Naive thymus-derived CD8-positive, alpha-beta T cell (primary cell): ENCODE data around the gene SUMO2. TPM values are rescaled to one million over a fixed set of nuclear protein-coding genes. Genes with fewer than 3 reads are reported as not detected.
A peak's percentile ranks its signal among the peaks of the same experiment; 100 is the strongest.
"Not testable (repeated sequence)": the region's sequence is repeated elsewhere in the genome, so short reads cannot be mapped to it uniquely, and the experiment has no call there.

Experiments used
- ATAC-seq, 2 donors: fragments of 150-1000 bp; cut with Tn5 transposase in 1 of 2; sonication (Bioruptor Pico), chemical (Tn5 transposase) in 1 of 2; 1 replicate in 1 of 2; 2 replicates in 1 of 2; pipeline ENCODE4 v1.10.0; 2021; ENCODE audit warnings: mild to moderate bottlenecking in 2 of 2, moderate library complexity in 2 of 2
- POLR2A ChIA-PET: fragments of 350-600 bp; sonication (Branson Sonifier 250); formaldehyde crosslinking; loops from one replicate; lab custom pipeline; 2021; ENCODE audit warnings: antibody characterized with exemption; lab: Charles Lee
- DNase-seq, 10 donors: peaks; one replicate each; pipeline versions ENCODE4 v3.0.0 to v3.0.0-alpha.2; 2020 to 2022
- H3K27ac Mint-ChIP-seq, 10 donors: one replicate each; pipeline ENCODE4 v1.8.0; 2020 to 2022; ENCODE audit warnings: mild to moderate bottlenecking in 10 of 10, mixed read lengths in 10 of 10, moderate library complexity in 4 of 10, inconsistent platforms in 1 of 10
- H3K27me3 Mint-ChIP-seq, 5 donors: one replicate each; pipeline ENCODE4 v1.8.0; 2021 to 2022; ENCODE audit warnings: mixed read lengths in 5 of 5
- H3K36me3 Mint-ChIP-seq, 3 donors: one replicate each; pipeline ENCODE4 v1.8.0; 2020 to 2022; ENCODE audit warnings: mixed read lengths in 3 of 3, mild to moderate bottlenecking in 2 of 3, inconsistent platforms in 1 of 3
- H3K4me1 Mint-ChIP-seq, 4 donors: one replicate each; pipeline ENCODE4 v1.8.0; 2021 to 2022; ENCODE audit warnings: mixed read lengths in 4 of 4
- H3K4me3 Mint-ChIP-seq, 10 donors: one replicate each; pipeline ENCODE4 v1.8.0; 2020 to 2022; ENCODE audit warnings: mild to moderate bottlenecking in 10 of 10, mixed read lengths in 10 of 10, moderate library complexity in 6 of 10, inconsistent platforms in 1 of 10
- H3K9me3 Mint-ChIP-seq, 9 donors: one replicate each; pipeline ENCODE4 v1.8.0; 2020 to 2022; ENCODE audit warnings: mixed read lengths in 9 of 9, mild to moderate bottlenecking in 3 of 9, inconsistent platforms in 1 of 9, moderate library complexity in 1 of 9
- polyA plus RNA-seq, 3 donors: library from polyadenylated mRNA; unstranded; fragments of 300-500 nt; fragmentation: Illumina TruSeq; gene quantifications; one replicate each; pipeline ENCODE4 v1.2.3, GENCODE V29; 2021
- total RNA-seq, 8 experiments: library from RNA in 2 of 8; stranded (reverse) in 2 of 8; gene quantifications; one replicate each; pipeline ENCODE4 v1.2.3 and lab custom pipeline; 2021 to 2026

The SUMO2 gene
- total and polyA plus RNA-seq, 5 experiments from 2014 or later, result 250 to 381 (median 293) TPM

- DNase-seq, result no peak
- H3K36me3 Mint-ChIP-seq, result peaks cover 0 to 3% (median 0%) of the 10 kb centered on the region in 3 donors
- POLR2A ChIA-PET, result interaction anchor here (1.1 kb wide), 1 partner anchor 277 kb away, joined by 3 read pairs; the partner anchor contains the start of gene GRB2
- peak overlapping the region in 6 of 10 donors; percentile 14 to 67 (median 38) for H3K4me3 Mint-ChIP-seq
- ATAC-seq, result no peak
- H3K9me3 Mint-ChIP-seq, result no peaks in the 10 kb centered on the region
- H3K27me3 Mint-ChIP-seq, result no peaks in the 10 kb centered on the region
- H3K4me1 Mint-ChIP-seq, result peaks cover 17 to 40% (median 34%) of the 10 kb centered on the region in 4 donors
- H3K27ac Mint-ChIP-seq, result peak overlapping the region in 4 of 10 donors; percentile 66 to 94 (median 82)
These were observed 53.9 kb downstream of the SUMO2 start for GRCh38 chr17:75128694-75129505.

DNA sequence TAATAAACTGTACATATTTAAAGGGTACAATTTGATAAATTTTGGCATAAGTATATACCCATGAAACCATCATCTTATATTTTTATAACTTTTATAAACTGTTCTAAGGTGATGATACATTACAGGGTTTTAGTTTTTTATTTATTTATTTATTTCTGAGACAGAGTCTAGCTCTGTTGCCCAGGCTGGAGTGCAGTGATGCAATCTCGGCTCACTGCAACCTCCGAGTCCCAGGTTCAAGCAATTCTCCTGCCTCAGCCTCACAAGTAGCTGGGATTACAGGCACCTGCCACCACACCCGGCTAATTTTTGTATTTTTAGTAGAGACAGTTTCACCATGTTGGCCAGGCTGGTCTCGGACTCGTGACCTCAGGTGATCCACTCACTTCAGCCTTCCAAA is 54.8 kb downstream of the SUMO2 start:
- not testable (repeated sequence) for H3K36me3 Mint-ChIP-seq, ATAC-seq, DNase-seq, H3K27me3 Mint-ChIP-seq, H3K9me3 Mint-ChIP-seq
- POLR2A ChIA-PET, result interaction anchor here (0.6 to 1.6 kb wide), 3 partner anchors 14 to 167 kb away, joined by 3 to 8 read pairs (median 4); no protein-coding TSS in a partner anchor
- Mint-ChIP-seq H3K4me3 (peak overlapping the region in 2 of 10 donors; percentile 29 to 33), H3K27ac (peak overlapping the region in 3 of 10 donors; percentile 7 to 79 (median 67)), H3K4me1 (peaks cover 17 to 41% (median 37%) of the 10 kb centered on the region in 4 donors)

- Mint-ChIP-seq H3K36me3 (peaks cover 0 to 3% (median 0%) of the 10 kb centered on the region in 3 donors), H3K4me3 (no peak overlapping the region), H3K9me3 (no peaks in the 10 kb centered on the region), H3K4me1 (peaks cover 17 to 38% (median 35%) of the 10 kb centered on the region in 4 donors), H3K27ac (peak overlapping the region in 4 of 10 donors; percentile 22 to 65 (median 36)), H3K27me3 (no peaks in the 10 kb centered on the region)
- POLR2A ChIA-PET, result interaction anchor here (0.6 to 1.7 kb wide), 9 partner anchors 12 to 353 kb away, joined by 3 to 11 read pairs (median 4); partner anchors contain the start of gene SUMO2
- ATAC-seq (no peak), DNase-seq (no peak)
These were observed 55.8 kb downstream of the SUMO2 start for GRCh38 chr17:75126954-75127353.

DNA sequence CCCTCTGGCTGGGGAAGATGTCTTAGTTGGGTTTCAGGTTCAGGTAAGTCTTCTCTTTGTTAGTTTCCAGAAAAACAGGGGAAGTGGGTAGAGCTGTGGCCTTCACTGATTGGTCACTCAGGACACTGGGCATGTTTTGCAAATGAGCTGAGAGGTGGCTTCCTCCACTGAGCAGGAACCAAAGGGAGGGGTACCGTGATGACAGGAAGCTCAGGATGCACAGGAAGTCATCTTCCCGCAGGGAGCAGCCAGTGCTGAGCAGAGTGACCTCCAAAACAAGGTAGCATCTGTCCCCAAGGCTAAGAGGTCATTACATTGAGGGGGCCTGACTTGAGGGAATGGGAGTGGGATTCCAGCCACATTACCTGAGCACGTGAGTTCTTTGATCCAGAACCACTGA is 56.8 kb downstream of the SUMO2 start:
- DNase-seq, result no peak
- POLR2A ChIA-PET, result interaction anchor here (1.0 to 1.7 kb wide), 3 partner anchors 8 to 57 kb away, joined by 3 to 11 read pairs (median 3); partner anchors contain the start of gene SUMO2

DNA sequence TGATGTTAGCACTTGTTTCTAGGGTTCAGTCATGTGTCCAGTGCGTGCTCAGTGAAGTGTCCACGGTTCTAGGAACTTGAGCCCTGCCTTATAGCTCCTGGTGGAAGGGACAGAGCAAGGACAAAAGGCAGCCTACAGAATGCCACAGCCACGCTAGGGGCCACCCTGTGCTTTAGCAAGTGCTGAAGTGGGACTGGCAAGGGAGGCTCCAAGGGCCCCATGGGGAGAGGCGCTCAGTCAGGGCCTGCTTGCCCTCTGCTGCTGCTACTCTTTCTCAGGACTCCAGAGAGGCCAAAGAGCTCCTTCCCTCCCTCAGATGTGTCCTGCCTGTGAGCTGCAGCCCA is 58.0 kb downstream of the SUMO2 start:
- Mint-ChIP-seq H3K36me3 (peaks cover 0 to 18% (median 3%) of the 10 kb centered on the region in 3 donors), H3K27ac (peak overlapping the region in 4 of 10 donors; percentile 74 to 78 (median 75)), H3K27me3 (no peaks in the 10 kb centered on the region), H3K4me1 (peaks cover 14 to 40% (median 30%) of the 10 kb centered on the region in 4 donors), H3K9me3 (no peaks in the 10 kb centered on the region), H3K4me3 (peak overlapping the region in 1 of 10 donors; percentile 14)
- DNase-seq (no peak), ATAC-seq (no peak)
- POLR2A ChIA-PET, result interaction anchor here (1.4 to 2.5 kb wide), 3 partner anchors 11 to 112 kb away, joined by 3 to 7 read pairs (median 4); partner anchors contain the start of gene MRPL58

More for the DNA sequence above, 56.8 kb downstream of the SUMO2 start:
- no peak for ATAC-seq
- Mint-ChIP-seq H3K4me1 (peaks cover 17 to 39% (median 35%) of the 10 kb centered on the region in 4 donors), H3K27ac (peak overlapping the region; percentile 48 to 87 (median 78)), H3K4me3 (no peak overlapping the region), H3K9me3 (no peaks in the 10 kb centered on the region), H3K27me3 (no peaks in the 10 kb centered on the region), H3K36me3 (peaks cover 0 to 11% (median 0%) of the 10 kb centered on the region in 3 donors)

GRCh38 chr17:75124041-75124818 is 58.5 kb downstream of the SUMO2 start:
- Mint-ChIP-seq H3K36me3 (peaks cover 0 to 18% (median 3%) of the 10 kb centered on the region in 3 donors), H3K4me1 (peaks cover 14 to 37% (median 28%) of the 10 kb centered on the region in 4 donors), H3K4me3 (peak overlapping the region in 2 of 10 donors; percentile 14 to 44), H3K9me3 (no peaks in the 10 kb centered on the region), H3K27me3 (no peaks in the 10 kb centered on the region), H3K27ac (peak overlapping the region in 7 of 10 donors; percentile 1 to 87 (median 50))
- ATAC-seq (peak in 1 of 2 donors; percentile 41), DNase-seq (no peak)
- POLR2A ChIA-PET, result interaction anchor here (0.6 to 2.5 kb wide), 5 partner anchors 10 to 112 kb away, joined by 3 to 7 read pairs (median 4); partner anchors contain the start of gene MRPL58

DNA sequence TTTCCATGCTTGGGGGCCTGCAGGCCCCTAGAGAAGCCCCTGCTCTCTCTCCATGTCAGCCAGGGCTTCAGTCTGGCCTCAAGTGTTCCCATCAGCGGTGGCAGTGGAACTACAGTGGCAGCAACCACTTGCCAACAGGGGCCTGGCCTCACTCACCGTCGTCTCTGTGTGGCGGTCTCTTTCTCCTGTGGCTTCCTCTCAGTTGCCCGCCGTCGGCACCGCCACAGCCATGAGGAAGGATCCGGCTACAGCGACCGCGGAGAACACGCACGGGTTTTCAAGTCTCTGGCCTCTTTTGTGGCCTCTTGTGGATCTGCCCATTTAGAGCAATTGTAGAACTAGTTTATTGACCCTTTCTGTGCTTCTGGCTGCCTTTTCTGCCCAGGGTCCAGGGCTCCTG is 64.5 kb downstream of the SUMO2 start:
- Mint-ChIP-seq H3K9me3 (no peaks in the 10 kb centered on the region), H3K4me3 (peak overlapping the region in 1 of 10 donors; percentile 58), H3K27me3 (no peaks in the 10 kb centered on the region), H3K4me1 (peaks cover 11 to 50% (median 25%) of the 10 kb centered on the region in 4 donors), H3K27ac (peak overlapping the region in 3 of 10 donors; percentile 23 to 72 (median 71)), H3K36me3 (peaks cover 0 to 27% (median 4%) of the 10 kb centered on the region in 3 donors)
- no peak for ATAC-seq
- POLR2A ChIA-PET, result interaction anchor here (2.4 kb wide), 1 partner anchor 12 kb away, joined by 10 read pairs; the partner anchor contains the start of gene NT5C
- DNase-seq, result no peak

GRCh38 chr17:75116737-75117136 is 66.0 kb downstream of the SUMO2 start:
- peak overlapping the region in 1 of 10 donors; percentile 39 for H3K4me3 Mint-ChIP-seq
- no peaks in the 10 kb centered on the region for H3K9me3 Mint-ChIP-seq
- POLR2A ChIA-PET, result interaction anchor here (1.2 to 5.8 kb wide), 2 partner anchors 15 to 54 kb away, joined by 3 to 49 read pairs; partner anchors contain the start of gene NT5C
- peaks cover 0 to 28% (median 4%) of the 10 kb centered on the region in 3 donors for H3K36me3 Mint-ChIP-seq
- no peak for ATAC-seq
- H3K4me1 Mint-ChIP-seq, result peaks cover 17 to 58% (median 31%) of the 10 kb centered on the region in 4 donors
- H3K27ac Mint-ChIP-seq, result no peak overlapping the region
- H3K27me3 Mint-ChIP-seq, result no peaks in the 10 kb centered on the region
- DNase-seq, result no peak

Other genes starting within 250 kb of the SUMO2 start
- not detected for gene OTOP3, start 247.1 kb downstream of the SUMO2 start, total RNA-seq
- not detected for gene OTOP3, start 247.1 kb downstream of the SUMO2 start, polyA plus RNA-seq
- 10 to 100 TPM in 1 of 2 experiments, 1 to 10 TPM in 1; 9.5 to 15.0 TPM for gene HID1, start 210.2 kb downstream of the SUMO2 start, total RNA-seq
- gene HID1, start 210.2 kb downstream of the SUMO2 start, polyA plus RNA-seq, result 1 to 10 TPM; 4.2 to 6.9 (median 4.7) TPM
- under 1 TPM; 0.10 to 0.11 TPM for gene CDR2L, start 195.3 kb downstream of the SUMO2 start, total RNA-seq
- gene CDR2L, start 195.3 kb downstream of the SUMO2 start, polyA plus RNA-seq, result not detected
- gene MRPL58, start 170.3 kb downstream of the SUMO2 start, total RNA-seq, result 10 to 100 TPM; 23.9 to 29.4 TPM
- 10 to 100 TPM; 44.9 to 58.1 (median 53.6) TPM for gene MRPL58, start 170.3 kb downstream of the SUMO2 start, polyA plus RNA-seq
- 100 to 1,000 TPM; 149 to 160 TPM for gene ATP5PD, start 136.0 kb downstream of the SUMO2 start, total RNA-seq
- 100 to 1,000 TPM; 406 to 455 (median 449) TPM for gene ATP5PD, start 136.0 kb downstream of the SUMO2 start, polyA plus RNA-seq
- 10 to 100 TPM; 25.0 to 28.6 TPM for gene KCTD2, start 135.7 kb downstream of the SUMO2 start, total RNA-seq
- gene KCTD2, start 135.7 kb downstream of the SUMO2 start, polyA plus RNA-seq, result 10 to 100 TPM in 1 of 3 donors, 1 to 10 TPM in 2; 6.8 to 10.9 (median 7.8) TPM
- 10 to 100 TPM; 14.2 to 14.8 TPM for gene SLC16A5, start 95.0 kb downstream of the SUMO2 start, total RNA-seq
- gene SLC16A5, start 95.0 kb downstream of the SUMO2 start, polyA plus RNA-seq, result 1 to 10 TPM; 1.4 to 4.1 (median 3.1) TPM
- 10 to 100 TPM; 15.6 to 16.7 TPM for gene ARMC7, start 73.0 kb downstream of the SUMO2 start, total RNA-seq
- 1 to 10 TPM; 2.7 to 3.3 (median 2.9) TPM for gene ARMC7, start 73.0 kb downstream of the SUMO2 start, polyA plus RNA-seq
- 10 to 100 TPM; 52.8 to 66.6 TPM for gene NT5C, start 51.2 kb downstream of the SUMO2 start, total RNA-seq
- 10 to 100 TPM; 46.0 to 53.6 (median 50.6) TPM for gene NT5C, start 51.2 kb downstream of the SUMO2 start, polyA plus RNA-seq
- gene JPT1, start 28.4 kb downstream of the SUMO2 start, total RNA-seq, result 10 to 100 TPM; 25.6 to 27.0 TPM
- gene JPT1, start 28.4 kb downstream of the SUMO2 start, polyA plus RNA-seq, result 10 to 100 TPM; 68.6 to 76.6 (median 70.7) TPM
- gene NUP85, start 22.7 kb upstream of the SUMO2 start, total RNA-seq, result 100 to 1,000 TPM; 150 to 155 TPM
- gene NUP85, start 22.7 kb upstream of the SUMO2 start, polyA plus RNA-seq, result 10 to 100 TPM; 17.3 to 39.4 (median 21.4) TPM
- gene GGA3, start 78.6 kb upstream of the SUMO2 start, total RNA-seq, result 100 to 1,000 TPM; 105 to 107 TPM
- 10 to 100 TPM in 2 of 3 donors, 1 to 10 TPM in 1; 6.2 to 20.1 (median 14.7) TPM for gene GGA3, start 78.6 kb upstream of the SUMO2 start, polyA plus RNA-seq
- gene MRPS7, start 78.9 kb upstream of the SUMO2 start, total RNA-seq, result 10 to 100 TPM; 40.5 to 41.1 TPM
- 100 to 1,000 TPM; 113 to 132 (median 122) TPM for gene MRPS7, start 78.9 kb upstream of the SUMO2 start, polyA plus RNA-seq
- 10 to 100 TPM; 37.3 to 39.4 TPM for gene MIF4GD, start 88.3 kb upstream of the SUMO2 start, total RNA-seq
- 10 to 100 TPM; 76.2 to 96.6 (median 90.5) TPM for gene MIF4GD, start 88.3 kb upstream of the SUMO2 start, polyA plus RNA-seq
- gene SLC25A19, start 106.5 kb upstream of the SUMO2 start, total RNA-seq, result 10 to 100 TPM; 20.5 to 22.5 TPM
- 10 to 100 TPM; 11.2 to 15.4 (median 13.3) TPM for gene SLC25A19, start 106.5 kb upstream of the SUMO2 start, polyA plus RNA-seq
- 100 to 1,000 TPM; 143 to 145 TPM for gene GRB2, start 222.7 kb upstream of the SUMO2 start, total RNA-seq
- gene GRB2, start 222.7 kb upstream of the SUMO2 start, polyA plus RNA-seq, result 100 to 1,000 TPM; 130 to 162 (median 154) TPM